ENCODE results near the gene LARP6. TPM values are rescaled to one million over a fixed set of nuclear protein-coding genes. Genes with fewer than 3 reads are reported as not detected.
"Not testable (repeated sequence)": the region's sequence is repeated elsewhere in the genome, so short reads cannot be mapped to it uniquely, and the experiment has no call there.

The LARP6 gene
- polyA plus RNA-seq, 1 donor (not counting 4 experiments of a cell fraction or from before 2014, with no cell fraction given), result 66.1 TPM

GRCh38 chr15:70806992-70807712 is 46.8 kb downstream of the LARP6 start:
- H3K79me2 ChIP-seq (ENCODE audit: control insufficient read depth, insufficient read depth, low read length), result no peaks in the 10 kb centered on the region
- dilution Hi-C loops (cut with MboI; ENCODE audit: extremely low pct_ligation_motif_present, low sequenced_read_pairs), result no loop called here
- no peak overlapping the region for H3K27ac ChIP-seq (ENCODE audit: control insufficient read depth, insufficient read depth, low read length)
- no peaks in the 10 kb centered on the region for H4K20me1 ChIP-seq (ENCODE audit: control insufficient read depth, extremely low read depth, insufficient read depth, low read length)
- DNase-seq (ENCODE audit: low read depth, low spot score) (no peak), FAIRE-seq (no peak)
- H3K9ac ChIP-seq (ENCODE audit: control insufficient read depth, extremely low read depth, insufficient read depth, low read length), result no peak overlapping the region
- peaks cover 9% of the 10 kb centered on the region for H3K4me1 ChIP-seq (ENCODE audit: control insufficient read depth, extremely low read depth, insufficient read depth, low read length)
- H3K9me1 ChIP-seq (ENCODE audit: control insufficient read depth, extremely low read depth, insufficient read depth, low read length), result no peaks in the 10 kb centered on the region
- TF ChIP-seq CTCF (optimal IDR thresholded peaks at IDR 0.05 in 1 of 3, IDR thresholded peaks at IDR 0.05 in 1 of 3, conservative IDR thresholded peaks at IDR 0.05 in 1 of 3; ENCODE audit: extremely low read depth in 1 of 3, insufficient read depth in 2 of 3, low read length in 3 of 3) (no peak), EZH2 (IDR thresholded peaks at IDR 0.05; ENCODE audit: low read length) (no peak)
- no peaks in the 10 kb centered on the region for H3K27me3 ChIP-seq (ENCODE audit: control insufficient read depth, extremely low read depth, insufficient read depth, low read length)
- H3K4me3 ChIP-seq (ENCODE audit: control insufficient read depth in 2 of 3, extremely low read depth in 1 of 3, insufficient read depth in 2 of 3, low read depth in 1 of 3, low read length in 3 of 3), result no peak overlapping the region
- H3K9me3 ChIP-seq (ENCODE audit: control insufficient read depth, low read depth, low read length), result no peaks in the 10 kb centered on the region
- no peak overlapping the region for H3K4me2 ChIP-seq (ENCODE audit: control insufficient read depth, extremely low read depth, insufficient read depth, low read depth, low read length)
- no peak overlapping the region for H2AFZ ChIP-seq (ENCODE audit: control insufficient read depth, low read length)
- no peaks in the 10 kb centered on the region for H3K36me3 ChIP-seq (ENCODE audit: control insufficient read depth in 2 of 2, extremely low read depth in 1 of 2, insufficient read depth in 2 of 2, low read length in 2 of 2)

- H3K4me3 ChIP-seq (ENCODE audit: control insufficient read depth in 2 of 3, extremely low read depth in 1 of 3, insufficient read depth in 2 of 3, low read depth in 1 of 3, low read length in 3 of 3); H3K4me2 ChIP-seq (ENCODE audit: control insufficient read depth, extremely low read depth, insufficient read depth, low read depth, low read length); H2AFZ ChIP-seq (ENCODE audit: control insufficient read depth, low read length); H3K9me1 ChIP-seq (ENCODE audit: control insufficient read depth, extremely low read depth, insufficient read depth, low read length); H3K9me3 ChIP-seq (ENCODE audit: control insufficient read depth, low read depth, low read length); FAIRE-seq; H3K9ac ChIP-seq (ENCODE audit: control insufficient read depth, extremely low read depth, insufficient read depth, low read length); dilution Hi-C loops (cut with MboI; ENCODE audit: extremely low pct_ligation_motif_present, low sequenced_read_pairs); H3K27me3 ChIP-seq (ENCODE audit: control insufficient read depth, extremely low read depth, insufficient read depth, low read length); H3K36me3 ChIP-seq (ENCODE audit: control insufficient read depth in 2 of 2, extremely low read depth in 1 of 2, insufficient read depth in 2 of 2, low read length in 2 of 2); H3K79me2 ChIP-seq (ENCODE audit: control insufficient read depth, insufficient read depth, low read length); DNase-seq (ENCODE audit: low read depth, low spot score); H3K27ac ChIP-seq (ENCODE audit: control insufficient read depth, insufficient read depth, low read length); H4K20me1 ChIP-seq (ENCODE audit: control insufficient read depth, extremely low read depth, insufficient read depth, low read length): not testable (repeated sequence)
- H3K4me1 ChIP-seq (ENCODE audit: control insufficient read depth, extremely low read depth, insufficient read depth, low read length), result peaks cover 23% of the 10 kb centered on the region
Observed at GRCh38 chr15:70804388-70804787, 49.6 kb downstream of the LARP6 start.

- Histone ChIP-seq H3K4me1 (ENCODE audit: control insufficient read depth, extremely low read depth, insufficient read depth, low read length) (peaks cover 23% of the 10 kb centered on the region), H4K20me1 (ENCODE audit: control insufficient read depth, extremely low read depth, insufficient read depth, low read length) (no peaks in the 10 kb centered on the region), H3K27me3 (ENCODE audit: control insufficient read depth, extremely low read depth, insufficient read depth, low read length) (no peaks in the 10 kb centered on the region), H3K36me3 (ENCODE audit: control insufficient read depth in 2 of 2, extremely low read depth in 1 of 2, insufficient read depth in 2 of 2, low read length in 2 of 2) (no peaks in the 10 kb centered on the region), H3K4me2 (ENCODE audit: control insufficient read depth, extremely low read depth, insufficient read depth, low read depth, low read length) (peak overlapping the region; percentile 27), H3K79me2 (ENCODE audit: control insufficient read depth, insufficient read depth, low read length) (no peaks in the 10 kb centered on the region), H3K9me3 (ENCODE audit: control insufficient read depth, low read depth, low read length) (no peaks in the 10 kb centered on the region), H2AFZ (ENCODE audit: control insufficient read depth, low read length) (no peak overlapping the region), H3K9ac (ENCODE audit: control insufficient read depth, extremely low read depth, insufficient read depth, low read length) (no peak overlapping the region), H3K9me1 (ENCODE audit: control insufficient read depth, extremely low read depth, insufficient read depth, low read length) (no peaks in the 10 kb centered on the region), H3K27ac (ENCODE audit: control insufficient read depth, insufficient read depth, low read length) (peak overlapping the region; percentile 65), H3K4me3 (ENCODE audit: control insufficient read depth in 2 of 3, extremely low read depth in 1 of 3, insufficient read depth in 2 of 3, low read depth in 1 of 3, low read length in 3 of 3) (no peak overlapping the region)
- dilution Hi-C loops (cut with MboI; ENCODE audit: extremely low pct_ligation_motif_present, low sequenced_read_pairs), result no loop called here
- peak; percentile 89 for FAIRE-seq
- TF ChIP-seq CTCF (optimal IDR thresholded peaks at IDR 0.05 in 1 of 3, IDR thresholded peaks at IDR 0.05 in 1 of 3, conservative IDR thresholded peaks at IDR 0.05 in 1 of 3; ENCODE audit: extremely low read depth in 1 of 3, insufficient read depth in 2 of 3, low read length in 3 of 3) (no peak), EZH2 (IDR thresholded peaks at IDR 0.05; ENCODE audit: low read length) (no peak)
- no peak for DNase-seq (ENCODE audit: low read depth, low spot score)
Observed at GRCh38 chr15:70802629-70803028, 51.3 kb downstream of the LARP6 start.

All from keratinocyte (primary cell).